Measurements from ENCODE around the gene DMP1.

GRCh38 chr4:87669373-87669772 lies 19.3 kb downstream of the DMP1 start:
- TF ChIP-seq POLR2A (IDR thresholded peaks at IDR 0.05) (no peak), CTCF (IDR thresholded peaks at IDR 0.05) (no peak), POLR2AphosphoS5 (IDR thresholded peaks at IDR 0.05) (no peak), EP300 (IDR thresholded peaks at IDR 0.05) (no peak)

Data from suprapubic skin (tissue), 4 donors.